ENCODE results near the gene DNAJC3. TPM values are rescaled to one million over a fixed set of nuclear protein-coding genes. Genes with fewer than 3 reads are reported as not detected.

The DNAJC3 gene
- total RNA-seq, 1 donor from 2014 or later, result 29.0 TPM

GRCh38 chr13:95793781-95794180, 116.8 kb downstream of the DNAJC3 start:
- no peak overlapping the region for H3K27ac Mint-ChIP-seq
- peaks cover 3% of the 10 kb centered on the region for H3K4me1 Mint-ChIP-seq (ENCODE audit: unreplicated experiment)
- no peaks in the 10 kb centered on the region for H3K27me3 Mint-ChIP-seq
- no peak overlapping the region for H3K4me3 Mint-ChIP-seq
- H3K9me3 Mint-ChIP-seq, result no peaks in the 10 kb centered on the region
- TF ChIP-seq, protein P1, sequence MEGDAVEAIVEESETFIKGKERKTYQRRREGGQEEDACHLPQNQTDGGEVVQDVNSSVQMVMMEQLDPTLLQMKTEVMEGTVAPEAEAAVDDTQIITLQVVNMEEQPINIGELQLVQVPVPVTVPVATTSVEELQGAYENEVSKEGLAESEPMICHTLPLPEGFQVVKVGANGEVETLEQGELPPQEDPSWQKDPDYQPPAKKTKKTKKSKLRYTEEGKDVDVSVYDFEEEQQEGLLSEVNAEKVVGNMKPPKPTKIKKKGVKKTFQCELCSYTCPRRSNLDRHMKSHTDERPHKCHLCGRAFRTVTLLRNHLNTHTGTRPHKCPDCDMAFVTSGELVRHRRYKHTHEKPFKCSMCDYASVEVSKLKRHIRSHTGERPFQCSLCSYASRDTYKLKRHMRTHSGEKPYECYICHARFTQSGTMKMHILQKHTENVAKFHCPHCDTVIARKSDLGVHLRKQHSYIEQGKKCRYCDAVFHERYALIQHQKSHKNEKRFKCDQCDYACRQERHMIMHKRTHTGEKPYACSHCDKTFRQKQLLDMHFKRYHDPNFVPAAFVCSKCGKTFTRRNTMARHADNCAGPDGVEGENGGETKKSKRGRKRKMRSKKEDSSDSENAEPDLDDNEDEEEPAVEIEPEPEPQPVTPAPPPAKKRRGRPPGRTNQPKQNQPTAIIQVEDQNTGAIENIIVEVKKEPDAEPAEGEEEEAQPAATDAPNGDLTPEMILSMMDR (conservative IDR thresholded peaks at IDR 0.05), result no peak
- H3K36me3 Mint-ChIP-seq, result peaks cover 37% of the 10 kb centered on the region
- no peak for DNase-seq (ENCODE audit: extremely low spot score, unreplicated experiment)

DNA sequence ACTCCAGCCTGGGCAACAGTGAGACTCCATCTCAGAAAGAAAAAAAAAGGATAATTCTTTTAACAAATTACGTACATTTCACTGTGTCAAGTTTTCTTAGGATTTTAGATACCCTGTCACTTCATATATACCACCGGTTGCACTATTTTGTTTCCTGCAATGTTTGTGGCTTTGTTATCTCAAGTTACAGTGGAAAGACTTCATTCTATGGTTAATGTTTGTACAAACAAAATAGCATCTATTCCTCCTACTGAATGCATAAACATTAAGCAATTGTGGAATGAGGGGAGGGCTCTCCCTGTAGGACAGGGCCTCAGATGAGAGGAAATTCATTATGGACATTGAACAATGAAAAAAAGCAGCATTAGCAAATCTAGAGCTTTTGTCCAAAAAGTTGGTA, 120.1 kb downstream of the DNAJC3 start:
- peaks cover 11% of the 10 kb centered on the region for H3K4me1 Mint-ChIP-seq (ENCODE audit: unreplicated experiment)
- H3K9me3 Mint-ChIP-seq, result no peaks in the 10 kb centered on the region
- H3K4me3 Mint-ChIP-seq, result no peak overlapping the region

GRCh38 chr13:95800436-95800835, 123.5 kb downstream of the DNAJC3 start:
- H3K4me1 Mint-ChIP-seq (ENCODE audit: unreplicated experiment), result peaks cover 11% of the 10 kb centered on the region
- no peak for DNase-seq (ENCODE audit: extremely low spot score, unreplicated experiment)
- H3K27me3 Mint-ChIP-seq, result no peaks in the 10 kb centered on the region
- TF ChIP-seq, protein P1 (conservative IDR thresholded peaks at IDR 0.05), result no peak
- peaks cover 18% of the 10 kb centered on the region for H3K36me3 Mint-ChIP-seq
- H3K9me3 Mint-ChIP-seq, result peaks cover 12% of the 10 kb centered on the region
- H3K4me3 Mint-ChIP-seq, result no peak overlapping the region
- H3K27ac Mint-ChIP-seq, result no peak overlapping the region

More for the DNA sequence above, 120.1 kb downstream of the DNAJC3 start:
- Mint-ChIP-seq H3K27ac (no peak overlapping the region), H3K27me3 (no peaks in the 10 kb centered on the region), H3K36me3 (peaks cover 23% of the 10 kb centered on the region)
- DNase-seq (ENCODE audit: extremely low spot score, unreplicated experiment), result no peak
- TF ChIP-seq, protein P1 (conservative IDR thresholded peaks at IDR 0.05), result no peak

GRCh38 chr13:95801825-95802224, 124.9 kb downstream of the DNAJC3 start:
- Mint-ChIP-seq H3K4me3 (no peak overlapping the region), H3K27ac (no peak overlapping the region), H3K27me3 (no peaks in the 10 kb centered on the region), H3K9me3 (peaks cover 16% of the 10 kb centered on the region), H3K4me1 (ENCODE audit: unreplicated experiment) (peaks cover 11% of the 10 kb centered on the region), H3K36me3 (peaks cover 27% of the 10 kb centered on the region)
- no peak for DNase-seq (ENCODE audit: extremely low spot score, unreplicated experiment)
- TF ChIP-seq, protein P1 (conservative IDR thresholded peaks at IDR 0.05), result no peak

DNA sequence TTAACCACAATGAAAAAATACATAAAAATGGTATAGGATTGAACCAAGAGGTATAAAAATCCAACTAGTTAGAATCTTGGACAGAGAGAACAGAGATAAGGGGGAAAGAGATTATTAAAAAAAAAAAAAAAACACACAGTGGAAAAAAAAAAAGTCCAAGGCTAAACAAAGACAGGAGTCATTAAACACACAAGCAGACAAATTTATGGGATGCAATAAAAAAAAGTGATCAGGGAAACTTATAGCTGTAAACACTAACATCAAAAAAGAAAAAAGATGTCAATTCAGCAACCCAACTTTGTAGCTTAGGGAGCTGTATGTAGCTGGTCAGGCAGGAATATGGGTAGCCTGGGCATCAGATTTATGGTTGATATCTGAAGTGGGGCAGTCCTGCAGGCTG, 129.0 kb downstream of the DNAJC3 start:
- Mint-ChIP-seq H3K27ac (no peak overlapping the region), H3K4me1 (ENCODE audit: unreplicated experiment) (no peaks in the 10 kb centered on the region), H3K9me3 (peaks cover 16% of the 10 kb centered on the region), H3K4me3 (no peak overlapping the region), H3K27me3 (no peaks in the 10 kb centered on the region), H3K36me3 (peaks cover 36% of the 10 kb centered on the region)
- DNase-seq (ENCODE audit: extremely low spot score, unreplicated experiment), result no peak
- TF ChIP-seq, protein P1 (conservative IDR thresholded peaks at IDR 0.05), result no peak

GRCh38 chr13:95809429-95809828, 132.5 kb downstream of the DNAJC3 start:
- DNase-seq (ENCODE audit: extremely low spot score, unreplicated experiment), result no peak
- TF ChIP-seq, protein P1 (conservative IDR thresholded peaks at IDR 0.05), result no peak
- Mint-ChIP-seq H3K27me3 (no peaks in the 10 kb centered on the region), H3K4me1 (ENCODE audit: unreplicated experiment) (no peaks in the 10 kb centered on the region), H3K27ac (no peak overlapping the region), H3K9me3 (peaks cover 8% of the 10 kb centered on the region), H3K4me3 (no peak overlapping the region), H3K36me3 (peaks cover 39% of the 10 kb centered on the region)
